HG03066 (cell line): ENCODE results near the gene FGD4.
"Not testable (repeated sequence)": the region's sequence is repeated elsewhere in the genome, so short reads cannot be mapped to it uniquely, and the experiment has no call there.

Source experiments
- ATAC-seq: cut with Tn5 transposase; IDR thresholded peaks from one replicate; pipeline ENCODE4 v1.9.1; 2021; ENCODE audit warnings: low read depth; ENCODE audit not compliant: unreplicated experiment

Gene FGD4

GRCh38 chr12:32515137-32515873, 115.9 kb downstream of the FGD4 start:
- ATAC-seq: no peak

GRCh38 chr12:32516230-32516629, 116.9 kb downstream of the FGD4 start:
- ATAC-seq: no peak

GRCh38 chr12:32517966-32518365, 118.6 kb downstream of the FGD4 start:
- no peak for ATAC-seq

- ATAC-seq: no peak
Observed at GRCh38 chr12:32519047-32519446, 119.7 kb downstream of the FGD4 start.

- peak; percentile 63 for ATAC-seq
Observed at GRCh38 chr12:32522331-32523221, 123.2 kb downstream of the FGD4 start.

GRCh38 chr12:32525802-32526201, 126.4 kb downstream of the FGD4 start:
- ATAC-seq: not testable (repeated sequence)

- not testable (repeated sequence) for ATAC-seq
Observed at GRCh38 chr12:32526343-32526742, 127.0 kb downstream of the FGD4 start.

GRCh38 chr12:32532422-32532821, 133.1 kb downstream of the FGD4 start:
- no peak for ATAC-seq

GRCh38 chr12:32532951-32533350, 133.6 kb downstream of the FGD4 start:
- no peak for ATAC-seq

- not testable (repeated sequence) for ATAC-seq
Observed at GRCh38 chr12:32533506-32533905, 134.1 kb downstream of the FGD4 start.

GRCh38 chr12:32533971-32534590, 134.7 kb downstream of the FGD4 start:
- peak; percentile 55 for ATAC-seq

GRCh38 chr12:32534698-32535097, 135.3 kb downstream of the FGD4 start:
- no peak for ATAC-seq

- ATAC-seq: peak; percentile 59
Observed at GRCh38 chr12:32535288-32535999, 136.1 kb downstream of the FGD4 start.

GRCh38 chr12:32536000-32536345, 136.6 kb downstream of the FGD4 start:
- ATAC-seq: no peak

GRCh38 chr12:32541754-32542374, 142.5 kb downstream of the FGD4 start:
- ATAC-seq: no peak

- no peak for ATAC-seq
Observed at GRCh38 chr12:32542428-32543229, 143.3 kb downstream of the FGD4 start.

- ATAC-seq: no peak
Observed at GRCh38 chr12:32544893-32545292, 145.5 kb downstream of the FGD4 start.

GRCh38 chr12:32545413-32545980, 146.1 kb downstream of the FGD4 start:
- no peak for ATAC-seq

GRCh38 chr12:32546272-32546671, 146.9 kb downstream of the FGD4 start:
- no peak for ATAC-seq
